ENCODE data around the gene FBLN5.

GRCh38 chr14:91985008-91985407, 37.5 kb upstream of the FBLN5 start:
- TF ChIP-seq GABPA (IDR thresholded peaks at IDR 0.05 in 1 of 2, conservative IDR thresholded peaks at IDR 0.05 in 1 of 2) (no peak), YY1 (IDR thresholded peaks at IDR 0.05) (no peak), RAD21 (IDR thresholded peaks at IDR 0.05) (no peak), CTCF (IDR thresholded peaks at IDR 0.05; ENCODE audit: low read depth, low read length, missing input control) (no peak), REST (IDR thresholded peaks at IDR 0.05) (no peak), JUND (IDR thresholded peaks at IDR 0.05) (no peak), EGR1 (IDR thresholded peaks at IDR 0.05; ENCODE audit: low read depth in 2 of 2) (no peak), SP1 (IDR thresholded peaks at IDR 0.05) (no peak), ATF3 (IDR thresholded peaks at IDR 0.05) (no peak)
- TF ChIP-seq, protein P1, sequence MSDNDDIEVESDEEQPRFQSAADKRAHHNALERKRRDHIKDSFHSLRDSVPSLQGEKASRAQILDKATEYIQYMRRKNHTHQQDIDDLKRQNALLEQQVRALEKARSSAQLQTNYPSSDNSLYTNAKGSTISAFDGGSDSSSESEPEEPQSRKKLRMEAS (IDR thresholded peaks at IDR 0.05): no peak

Data from liver (tissue), 3 donors.